B cell (primary cell): ENCODE data around the gene ARPC5L. TPM values are rescaled to one million over a fixed set of nuclear protein-coding genes. Genes with fewer than 3 reads are reported as not detected.

Source experiments
- ATAC-seq: fragments of 200-7000 bp; cut with Tn5 transposase; one replicate; pipeline ENCODE4 v1.10.0; 2021; ENCODE audit warnings: low read depth, mild to moderate bottlenecking, moderate number of reproducible peaks, moderate library complexity
- CTCF ChIA-PET: fragments of 350-600 bp; sonication (Branson Sonifier 250); formaldehyde crosslinking; loops from one replicate; lab custom pipeline; 2021; ENCODE audit warnings: antibody characterized with exemption, inconsistent platforms; lab: Charles Lee
- POLR2A ChIA-PET: fragments of 350-600 bp; sonication (Branson Sonifier 250); formaldehyde crosslinking; loops from one replicate; lab custom pipeline; 2021; ENCODE audit warnings: antibody characterized with exemption; lab: Charles Lee
- DNase-seq: peaks from one replicate; pipeline ENCODE4 v3.0.0; 2013
- H2AFZ ChIP-seq: 2 replicates; pipeline ENCODE4 v1.6.1; 2012; ENCODE audit warnings: mild to moderate bottlenecking, low read depth, low read length; ENCODE audit not compliant: insufficient read depth, poor library complexity, severe bottlenecking
- H3K27ac ChIP-seq, 2 donors: 1 replicate in 1 of 2; 2 replicates in 1 of 2; pipeline ENCODE4 v1.5.1; 2012 to 2013; ENCODE audit warnings: low read length in 2 of 2, mild to moderate bottlenecking in 2 of 2, moderate library complexity in 1 of 2
- H3K27me3 ChIP-seq, 4 experiments: fragments of 200-600 bp in 1 of 4; sonication (generic) in 1 of 4; replicated peaks in 1 of 4; 1 replicate in 2 of 4; 2 replicates in 2 of 4; pipeline versions ENCODE4 v1.6.1 to v1.7.0; 2013 to 2016; ENCODE audit warnings: low read length in 3 of 4, mild to moderate bottlenecking in 2 of 4, mixed read lengths in 1 of 4, moderate library complexity in 1 of 4; ENCODE audit not compliant: insufficient read depth in 4 of 4, control insufficient read depth in 3 of 4; ENCODE audit errors: control extremely low read depth in 1 of 4
- H3K36me3 ChIP-seq, 2 experiments: replicated peaks in 1 of 2; 1 replicate in 1 of 2; 2 replicates in 1 of 2; pipeline versions ENCODE4 v1.6.1 to v1.7.1; 2013; ENCODE audit warnings: low read length in 1 of 2; ENCODE audit not compliant: insufficient read depth in 2 of 2, control insufficient read depth in 1 of 2; ENCODE audit errors: control extremely low read depth in 1 of 2, extremely low read depth in 1 of 2
- H3K4me1 ChIP-seq, 2 donors: fragments of 200-600 bp in 1 of 2; sonication (generic) in 1 of 2; 1 replicate in 1 of 2; 2 replicates in 1 of 2; pipeline versions ENCODE4 v1.5.1 to v1.6.1; 2013 to 2017; ENCODE audit warnings: low read length in 2 of 2; ENCODE audit not compliant: control insufficient read depth in 2 of 2, insufficient read depth in 2 of 2
- H3K4me2 ChIP-seq: replicated peaks from 2 replicates; pipeline ENCODE3; 2012; ENCODE audit warnings: mild to moderate bottlenecking, low read depth, low read length; ENCODE audit not compliant: poor library complexity, severe bottlenecking
- H3K4me3 ChIP-seq, 5 experiments: fragments of 200-600 bp in 1 of 5; sonication (generic) in 1 of 5; 1 replicate in 3 of 5; 2 replicates in 2 of 5; pipeline versions ENCODE4 v1.5.1 to v1.7.0; 2011 to 2016; ENCODE audit warnings: low read length in 4 of 5, mild to moderate bottlenecking in 4 of 5, low read depth in 2 of 5, control low read depth in 1 of 5, moderate library complexity in 1 of 5; ENCODE audit not compliant: insufficient read depth in 1 of 5; ENCODE audit errors: control extremely low read depth in 1 of 5, extremely low read depth in 1 of 5
- H3K79me2 ChIP-seq: fragments of 200-600 bp; sonication (generic); one replicate; pipeline ENCODE4 v1.6.0; 2016; ENCODE audit warnings: low read length; ENCODE audit not compliant: control insufficient read depth, insufficient read depth
- H3K9ac ChIP-seq: fragments of 200-600 bp; sonication (generic); 2 replicates; pipeline ENCODE4 v1.6.1; 2017; ENCODE audit warnings: mild to moderate bottlenecking, low read length, moderate library complexity
- H3K9me3 ChIP-seq, 3 donors: one replicate each; pipeline versions ENCODE4 v1.6.1 to v1.7.1; 2013; ENCODE audit warnings: low read length in 2 of 3; ENCODE audit not compliant: control insufficient read depth in 2 of 3, insufficient read depth in 1 of 3; ENCODE audit errors: control extremely low read depth in 1 of 3
- H4K20me1 ChIP-seq: 2 replicates; pipeline ENCODE4 v1.6.0; 2012; ENCODE audit warnings: mild to moderate bottlenecking, low read length; ENCODE audit not compliant: insufficient read depth, control insufficient read depth, poor library complexity, severe bottlenecking
- H3K27ac Mint-ChIP-seq: one replicate; pipeline ENCODE4 v1.8.0; 2021; ENCODE audit warnings: mixed read lengths
- H3K27me3 Mint-ChIP-seq: one replicate; pipeline ENCODE4 v1.8.0; 2021; ENCODE audit warnings: mixed read lengths
- H3K4me1 Mint-ChIP-seq: one replicate; pipeline ENCODE4 v1.8.0; 2021; ENCODE audit warnings: mixed read lengths
- H3K4me3 Mint-ChIP-seq: one replicate; pipeline ENCODE4 v1.8.0; 2021; ENCODE audit warnings: mixed read lengths
- H3K9me3 Mint-ChIP-seq: one replicate; pipeline ENCODE4 v1.8.0; 2022; ENCODE audit warnings: mixed read lengths; ENCODE audit not compliant: insufficient read depth
- CTCF ChIP-seq: fragments of 200-600 bp; IDR thresholded peaks from one replicate; pipeline ENCODE4 v1.8.0; 2022; ENCODE audit warnings: antibody characterized with exemption, mild to moderate bottlenecking
- EZH2 ChIP-seq: IDR thresholded peaks from 2 replicates; pipeline ENCODE4 v1.6.1; 2012; ENCODE audit warnings: borderline replicate concordance, low read depth, mild to moderate bottlenecking, moderate library complexity, low read length; ENCODE audit not compliant: insufficient read depth, poor library complexity, severe bottlenecking
- WGBS: methylation state at CpG from one replicate; pipeline ENCODE4 v1.1.5; 2013; ENCODE audit warnings: missing lambda C conversion rate; ENCODE audit not compliant: insufficient coverage; 5-methylcytosine and 5-hydroxymethylcytosine counted together
- intact Hi-C: fragments of 100-400 bp; cut with micrococcal nuclease; formaldehyde crosslinking; loops from one replicate; pipeline ENCODE4 v1.10.0; 2022
- polyA plus RNA-seq: library from polyadenylated mRNA; depleted of rRNA; stranded (reverse); fragments of >200 nt; gene quantifications from 2 replicates; pipeline ENCODE4 v1.2.3, GENCODE V29; 2012
- total RNA-seq, 2 donors: library from RNA; stranded (reverse); fragments of 120-200 nt in 1 of 2; gene quantifications; 1 replicate in 1 of 2; 2 replicates in 1 of 2; pipeline versions ENCODE4 v1.2.3 to v1.2.4, GENCODE V29; 2013 to 2022

The ARPC5L gene
- total and polyA plus RNA-seq, 2 donors (not counting 1 experiment from before 2014, with no cell fraction given): 37.3 to 66.3 TPM

- H3K27me3 Mint-ChIP-seq: peaks cover 3% of the 10 kb centered on the region
- H3K9me3 ChIP-seq: no peaks in the 10 kb centered on the region
- POLR2A ChIA-PET: no interaction called here
These were observed 41.0 kb upstream of the ARPC5L start for GRCh38 chr9:124820698-124821623.

More at GRCh38 chr9:124820698-124821623, 41.0 kb upstream of the ARPC5L start:
- no peaks in the 10 kb centered on the region for H3K79me2 ChIP-seq
- H3K36me3 ChIP-seq: no peaks in the 10 kb centered on the region
- Mint-ChIP-seq H3K27ac (no peak overlapping the region), H3K9me3 (no peaks in the 10 kb centered on the region), H3K4me3 (no peak overlapping the region), H3K4me1 (no peaks in the 10 kb centered on the region)
- WGBS: 94% methylated on average over 11 of the region's 12 CpGs
- H3K4me2 ChIP-seq: no peak overlapping the region
- DNase-seq: no peak
- ATAC-seq: no peak
- H3K4me1 ChIP-seq: no peaks in the 10 kb centered on the region
- H4K20me1 ChIP-seq: no peaks in the 10 kb centered on the region
- H2AFZ ChIP-seq: no peak overlapping the region
- intact Hi-C loops: no loop called here
- no peak overlapping the region for H3K9ac ChIP-seq
- H3K27ac ChIP-seq: no peak overlapping the region
- TF ChIP-seq EZH2 (no peak), CTCF (no peak)
- CTCF ChIA-PET: no interaction called here
- no peak overlapping the region for H3K4me3 ChIP-seq
- H3K27me3 ChIP-seq: no peaks in the 10 kb centered on the region
